Tibial nerve (tissue), 3 donors: ENCODE data around the gene PFN3.

Experiments
- CTCF ChIP-seq, 5 experiments: fragments of 200-600 bp in 3 of 5; fragments of 450-650 bp in 2 of 5; sonication (generic) in 3 of 5; IDR thresholded peaks; one replicate each; pipeline ENCODE4 v1.5.1; 2016 to 2019; ENCODE audit warnings: antibody characterized with exemption in 5 of 5, mild to moderate bottlenecking in 3 of 5, moderate library complexity in 2 of 5
- POLR2A ChIP-seq, 2 donors: fragments of 450-650 bp; IDR thresholded peaks; one replicate each; pipeline ENCODE4 v1.6.1; 2017; ENCODE audit warnings: antibody characterized with exemption in 2 of 2, mild to moderate bottlenecking in 2 of 2, moderate library complexity in 2 of 2

GRCh38 chr5:177357146-177357458, 43.4 kb downstream of the PFN3 start:
- TF ChIP-seq POLR2A (IDR thresholded peaks at IDR 0.05) (no peak), CTCF (IDR thresholded peaks at IDR 0.05) (no peak)
